ENCODE measurements around the gene PRSS48.
"Not testable (repeated sequence)": the region's sequence is repeated elsewhere in the genome, so short reads cannot be mapped to it uniquely, and the experiment has no call there.

Gene PRSS48

GRCh38 chr4:151263455-151263854, 13.5 kb upstream of the PRSS48 start:
- no peak for DNase-seq

DNA sequence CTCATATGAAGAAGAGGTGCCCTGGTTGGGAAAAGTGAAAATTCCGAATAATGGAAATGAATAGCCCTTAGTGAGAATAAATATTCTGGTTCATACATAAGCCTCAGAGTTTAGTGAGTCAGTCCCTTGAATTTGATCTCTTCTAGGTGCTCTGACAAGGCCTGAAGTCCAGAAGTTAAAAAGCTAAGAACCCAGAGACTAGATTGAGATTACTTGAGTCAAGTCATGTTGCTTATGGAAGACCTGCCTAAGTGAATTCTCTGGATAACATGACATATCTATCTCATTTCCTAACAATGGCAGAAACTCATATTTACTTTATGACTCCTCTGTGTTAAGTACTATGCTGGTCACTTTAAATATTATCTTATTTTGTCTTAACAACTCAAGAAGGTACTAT, 10.5 kb upstream of the PRSS48 start:
- no peak for DNase-seq

DNA sequence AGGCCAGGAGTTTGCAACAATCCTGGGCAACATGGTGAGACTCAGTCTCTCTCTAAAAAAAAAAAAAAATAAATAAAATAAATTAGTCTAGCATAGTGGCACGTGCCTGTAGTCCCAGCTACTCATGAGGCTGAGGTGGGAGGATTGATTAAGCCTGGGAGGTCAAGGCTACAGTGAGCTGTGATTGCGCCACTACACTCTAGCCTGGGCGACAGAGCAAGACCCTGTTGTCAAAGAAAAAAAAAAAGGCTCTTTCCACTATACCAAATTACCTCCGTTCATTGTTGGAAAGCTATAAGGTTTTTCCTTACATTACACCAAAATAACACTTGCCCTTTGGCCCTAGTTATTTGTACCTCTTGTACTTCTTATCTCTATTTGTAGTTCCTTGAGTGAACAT, 9.9 kb upstream of the PRSS48 start:
- no peak for DNase-seq

DNA sequence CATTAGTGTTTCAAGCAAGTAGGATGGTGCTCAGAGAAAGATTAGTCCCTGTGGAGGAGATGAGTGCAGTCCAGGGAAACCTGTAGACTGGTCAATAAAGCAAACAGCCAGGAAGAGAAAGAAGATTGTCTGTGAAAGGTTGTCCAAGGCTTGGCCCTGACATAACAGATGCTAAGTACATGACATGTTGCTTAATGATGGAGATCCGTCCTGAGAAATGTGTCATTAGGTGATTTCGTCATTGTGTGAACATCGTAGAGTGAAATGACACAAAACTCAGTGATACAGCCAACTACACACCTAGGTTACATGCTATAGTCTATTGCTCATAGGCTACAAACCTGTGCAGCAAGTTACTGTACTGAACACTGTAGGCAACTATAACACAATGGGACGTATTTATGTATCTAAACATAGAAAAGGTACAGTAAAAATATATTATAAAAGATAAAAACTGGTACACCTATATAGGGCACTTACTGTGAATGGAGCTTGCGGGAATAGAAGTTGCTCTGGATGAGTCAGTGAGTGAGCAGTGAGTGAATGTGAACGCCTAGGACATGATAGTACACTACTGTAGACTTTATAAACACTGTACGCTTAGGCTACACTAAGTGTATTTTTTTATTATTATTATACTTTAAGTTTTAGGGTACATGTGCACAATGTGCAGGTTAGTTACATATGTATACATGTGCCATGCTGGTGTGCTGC, 9.0 kb upstream of the PRSS48 start:
- DNase-seq = no peak

DNA sequence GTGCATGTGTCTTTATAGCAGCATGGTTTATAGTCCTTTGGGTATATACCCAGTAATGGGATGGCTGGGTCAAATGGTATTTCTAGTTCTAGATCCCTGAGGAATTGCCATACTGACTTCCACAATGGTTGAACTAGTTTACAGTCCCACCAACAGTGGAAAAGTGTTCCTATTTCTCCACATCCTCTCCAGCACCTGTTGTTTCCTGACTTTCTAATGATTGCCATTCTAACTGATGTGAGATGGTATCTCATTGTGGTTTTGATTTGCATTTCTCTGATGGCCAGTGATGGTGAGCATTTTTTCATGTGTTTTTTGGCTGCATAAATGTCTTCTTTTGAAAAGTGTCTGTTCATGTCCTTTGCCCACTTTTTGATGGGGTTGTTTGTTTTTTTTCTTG, 8.1 kb upstream of the PRSS48 start:
- not testable (repeated sequence) for DNase-seq

DNA sequence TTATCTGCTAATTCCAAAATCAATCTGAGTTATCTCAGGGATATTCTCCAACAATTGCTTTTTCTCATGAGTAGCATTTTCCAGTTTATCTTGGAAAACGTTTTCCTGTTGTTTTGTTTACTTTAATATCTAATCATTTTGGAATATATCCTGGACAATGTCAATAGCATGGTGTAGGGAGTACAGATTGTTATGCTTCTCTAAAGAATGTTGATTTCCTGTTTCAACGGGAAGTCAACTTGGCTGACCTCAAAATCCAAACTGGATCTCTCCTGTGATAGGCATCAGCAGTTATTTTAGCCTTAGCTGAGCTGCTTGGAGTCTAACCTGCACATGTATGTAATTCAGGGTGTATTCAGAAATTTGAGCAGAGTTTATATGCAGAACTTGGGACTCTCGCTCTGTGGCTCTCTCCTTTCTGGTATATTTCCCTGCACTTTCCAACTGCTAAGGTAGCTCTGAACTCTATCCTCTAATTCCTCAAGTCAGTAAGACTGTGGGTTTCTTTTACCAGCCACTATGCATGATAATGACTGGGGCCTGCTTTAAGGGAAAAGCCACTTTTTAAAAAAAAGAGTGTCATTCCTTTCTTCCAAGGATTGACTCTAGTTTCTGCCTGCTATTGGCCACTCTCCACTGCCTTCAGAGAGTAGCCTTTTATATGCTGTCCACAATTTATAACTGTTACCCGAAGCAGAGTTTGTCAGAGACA, 7.7 kb downstream of the PRSS48 start:
- no peak for DNase-seq

GRCh38 chr4:151287409-151287808, 10.4 kb downstream of the PRSS48 start:
- DNase-seq = no peak

- DNase-seq = no peak
Observed at GRCh38 chr4:151291485-151291884, 14.5 kb downstream of the PRSS48 start.

- DNase-seq = no peak
Observed at GRCh38 chr4:151292038-151292437, 15.1 kb downstream of the PRSS48 start.

DNA sequence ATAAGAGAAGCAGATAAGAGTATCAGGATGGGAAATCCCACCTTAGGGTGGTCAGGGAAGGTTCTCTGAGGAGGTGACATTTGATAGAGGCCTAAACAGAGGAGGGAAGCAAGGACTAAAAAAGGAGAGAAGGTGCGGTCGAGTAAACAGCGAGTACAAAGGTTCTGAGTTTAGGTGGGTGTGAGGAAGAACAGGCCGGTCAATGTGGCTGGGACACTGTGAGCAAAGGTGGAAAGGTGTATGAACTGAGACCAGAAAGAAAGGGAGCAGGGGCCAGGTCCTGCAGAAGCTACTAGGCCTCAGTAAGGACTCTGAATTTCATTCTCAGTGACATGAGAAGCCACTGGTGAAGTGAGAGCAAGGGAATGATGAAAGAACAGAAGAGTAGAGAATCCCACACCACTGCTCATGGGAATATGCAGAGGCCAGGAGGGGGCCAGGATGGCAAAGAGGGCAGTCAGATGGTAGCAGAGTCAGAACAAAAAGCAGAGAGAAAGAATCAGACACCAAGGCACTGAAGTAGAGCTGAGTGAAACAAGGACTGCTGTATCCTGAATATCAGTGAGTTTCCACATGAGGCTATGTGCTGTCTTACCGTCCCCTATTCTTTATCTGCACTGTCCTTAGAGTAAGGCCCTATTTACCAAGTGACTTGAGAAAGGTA, 18.0 kb downstream of the PRSS48 start:
- no peak for DNase-seq

DNA sequence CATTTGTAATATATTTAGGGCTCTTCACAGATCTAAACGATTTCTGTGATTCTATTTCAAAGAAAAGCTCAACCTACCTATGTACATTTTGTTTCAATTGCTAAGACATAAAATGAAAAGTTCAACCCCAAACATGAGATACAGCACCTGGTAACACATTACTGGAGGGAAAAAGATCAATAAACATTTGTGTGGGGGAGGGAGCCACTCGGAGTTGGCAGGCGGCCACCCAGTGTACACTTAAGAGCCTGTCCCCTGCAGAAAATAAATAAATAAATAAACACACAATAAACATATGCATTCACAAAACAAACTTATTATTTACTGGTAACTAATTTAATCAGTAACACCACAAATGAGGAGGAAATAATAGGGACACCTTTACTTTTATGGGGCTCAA, 19.3 kb downstream of the PRSS48 start:
- no peak for DNase-seq

DNA sequence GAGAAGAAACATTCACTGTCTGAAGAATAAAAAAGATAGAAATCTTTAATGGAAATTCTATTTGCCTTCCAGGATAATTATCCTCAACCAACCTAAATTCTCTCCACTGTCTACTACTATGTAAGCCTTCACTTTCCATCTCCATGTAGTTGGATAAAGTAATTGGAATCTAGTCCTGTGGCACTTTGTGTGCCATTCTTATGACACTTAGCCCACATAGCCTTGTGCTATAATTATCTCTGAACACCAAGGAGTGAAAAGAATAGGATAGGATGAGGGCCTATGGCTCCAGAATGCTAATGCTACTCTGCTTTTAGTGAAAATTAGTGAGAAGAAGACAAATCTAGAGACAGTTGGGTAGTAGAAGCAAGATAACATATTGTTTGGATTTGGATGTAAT, 20.2 kb downstream of the PRSS48 start:
- no peak for DNase-seq

GRCh38 chr4:151302432-151302831, 25.5 kb downstream of the PRSS48 start:
- DNase-seq = no peak

DNA sequence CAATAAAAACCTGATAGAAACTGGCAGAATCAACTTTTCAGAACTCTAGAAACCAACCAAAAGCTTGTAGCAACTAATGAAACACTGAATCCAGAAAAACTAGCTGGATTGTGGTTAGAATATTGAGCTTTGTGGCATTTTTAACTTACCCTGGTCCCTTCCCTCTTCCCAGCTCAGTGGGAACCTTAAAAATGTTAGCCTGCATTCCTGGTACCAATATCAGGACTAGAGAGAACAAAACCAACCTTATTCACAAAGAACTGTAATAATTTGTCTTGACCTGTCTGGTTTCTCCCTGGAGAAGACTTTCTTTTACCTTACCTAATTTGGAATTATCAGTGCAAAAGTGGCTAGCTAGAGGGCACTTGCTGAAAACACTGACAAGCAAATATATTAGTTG, 27.3 kb downstream of the PRSS48 start:
- DNase-seq = no peak

GRCh38 chr4:151304755-151305154, 27.8 kb downstream of the PRSS48 start:
- no peak for DNase-seq

DNA sequence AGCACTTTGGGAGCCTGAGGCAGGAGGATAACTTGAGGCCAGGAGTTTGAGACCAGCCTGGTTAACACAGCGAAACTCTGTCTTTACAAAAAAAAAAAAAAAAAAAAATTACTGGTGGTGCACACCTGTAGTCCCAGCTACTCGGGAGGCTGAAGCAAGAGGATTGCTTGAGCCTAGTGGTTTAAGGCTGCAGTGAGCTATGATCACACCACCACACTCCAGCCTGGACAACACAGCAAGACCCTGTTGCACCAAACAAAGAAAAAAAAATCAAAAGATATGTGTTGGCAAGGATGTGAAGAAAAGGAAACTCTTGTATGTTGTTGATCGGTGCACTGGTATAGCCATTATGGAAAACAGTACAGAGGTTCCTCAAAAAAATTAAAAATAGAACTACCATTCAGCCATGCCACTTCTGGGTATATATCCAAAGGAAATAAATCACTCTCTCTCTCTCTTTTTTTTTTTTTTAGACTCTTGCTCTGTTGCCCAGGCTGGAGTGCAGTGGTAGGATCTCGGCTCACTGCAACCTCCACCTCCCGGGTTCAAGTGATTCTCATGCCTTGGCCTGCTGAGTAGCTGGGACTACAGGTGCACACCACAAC, 33.3 kb downstream of the PRSS48 start:
- no peak for DNase-seq

DNA sequence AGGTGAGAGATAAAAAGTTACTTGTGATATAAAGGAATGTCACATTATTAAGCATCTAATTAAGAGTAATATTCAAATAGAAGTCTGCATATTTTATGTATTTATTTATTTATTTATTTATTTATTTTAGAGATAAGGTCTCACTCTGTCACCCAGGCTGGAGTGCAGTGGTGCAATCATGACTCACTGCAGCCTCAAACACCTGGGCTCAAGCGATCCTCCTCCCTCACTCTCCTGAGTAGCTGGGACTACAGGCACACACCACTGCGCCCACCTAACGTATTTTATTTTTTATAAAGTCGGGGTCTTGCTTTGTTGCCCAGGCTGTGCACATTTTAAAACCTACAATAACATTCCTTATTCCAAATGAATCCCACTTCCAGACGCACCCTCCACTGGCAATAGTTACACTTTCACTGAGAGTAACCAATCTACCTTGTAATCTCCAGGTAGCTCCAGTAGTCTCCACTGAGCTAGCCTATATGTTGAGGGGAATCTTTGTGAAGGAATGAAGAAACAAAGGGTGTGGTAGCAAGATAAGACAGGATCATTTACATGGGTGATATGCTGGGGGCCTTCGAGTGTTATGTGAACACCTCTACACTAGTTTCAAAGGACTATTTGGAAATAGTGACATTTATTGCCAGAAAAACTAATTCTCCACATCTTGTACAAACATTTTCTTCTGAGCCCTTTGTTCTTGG, 36.5 kb downstream of the PRSS48 start:
- DNase-seq = no peak

- no peak for DNase-seq
Observed at GRCh38 chr4:151314010-151314355, 37.0 kb downstream of the PRSS48 start.

DNA sequence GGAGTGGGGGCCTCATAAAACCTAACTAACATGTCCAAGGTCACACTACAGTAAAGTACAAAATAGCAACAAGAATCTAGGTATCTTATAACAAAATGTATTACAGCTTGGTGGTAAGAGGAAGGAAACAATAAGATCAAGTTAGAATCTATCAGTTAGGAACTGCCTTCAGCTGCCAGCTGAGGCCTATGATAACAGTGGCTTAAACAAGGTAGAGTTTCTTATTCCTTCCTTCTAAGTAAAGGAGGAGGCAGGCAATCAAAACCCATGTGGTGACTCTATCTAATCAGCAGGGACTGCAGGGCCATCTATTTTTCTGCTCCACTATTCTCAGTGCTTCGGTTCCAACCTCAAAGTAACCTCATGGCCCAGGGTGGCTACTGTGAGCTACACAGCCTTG, 37.5 kb downstream of the PRSS48 start:
- no peak for DNase-seq

- DNase-seq = no peak
Observed at GRCh38 chr4:151315212-151315886, 38.4 kb downstream of the PRSS48 start.

DNA sequence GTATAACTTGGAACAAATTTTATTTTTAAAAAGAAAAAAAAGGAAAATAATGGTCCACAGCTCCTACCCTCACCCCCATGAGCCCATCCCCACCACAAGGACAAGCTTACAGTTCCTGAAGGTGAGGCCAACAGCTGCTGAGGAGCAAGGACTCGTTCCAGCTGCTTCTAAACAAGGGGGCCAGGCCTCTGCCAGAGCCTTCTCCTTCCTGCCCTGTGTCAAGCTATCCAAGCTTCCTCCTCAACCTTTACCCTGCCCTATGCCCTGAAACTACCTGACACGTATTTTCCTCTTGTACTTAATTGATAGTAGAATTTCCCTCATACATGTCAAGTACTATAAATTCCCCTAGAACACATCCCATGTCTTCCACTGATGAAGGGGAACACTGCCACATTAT, 39.7 kb downstream of the PRSS48 start:
- no peak for DNase-seq

DNA sequence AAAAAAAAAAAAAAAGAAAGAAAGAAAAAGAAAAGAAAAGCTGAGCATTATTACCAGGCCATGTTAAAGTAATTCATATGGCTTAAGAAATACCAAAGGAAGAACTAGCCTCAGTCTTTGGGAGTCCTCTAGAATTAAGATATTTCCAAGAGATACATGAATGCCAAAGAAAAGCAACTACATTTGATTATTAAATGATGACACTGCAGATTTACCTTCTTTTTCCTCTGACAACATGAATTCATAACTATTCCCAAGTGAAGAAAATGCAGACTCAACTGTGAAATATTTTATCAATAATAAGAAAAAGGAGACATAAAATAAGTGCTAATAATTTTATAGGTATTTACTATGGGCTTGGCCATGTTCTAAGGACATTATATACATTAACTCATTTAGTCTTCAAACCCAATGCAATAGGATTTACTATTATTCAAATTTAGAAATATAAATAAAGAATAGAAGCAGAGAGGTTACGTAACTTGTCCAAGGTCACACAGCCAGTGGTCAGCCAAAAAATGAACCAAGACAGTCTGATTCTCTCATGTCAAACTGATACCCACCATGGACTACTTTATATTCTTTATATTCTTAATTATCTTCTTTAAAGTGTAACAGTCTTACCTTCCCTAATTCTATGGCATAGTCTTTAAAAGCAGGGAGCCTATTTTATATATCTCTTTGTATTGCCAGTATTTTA, 41.5 kb downstream of the PRSS48 start:
- DNase-seq = no peak
